ENCODE measurements around the gene CTAGE4.
"Not testable (repeated sequence)": the region's sequence is repeated elsewhere in the genome, so short reads cannot be mapped to it uniquely, and the experiment has no call there.

GRCh38 chr7:144179165-144179479 is 4.1 kb upstream of the CTAGE4 start:
- TF ChIP-seq, protein P1, sequence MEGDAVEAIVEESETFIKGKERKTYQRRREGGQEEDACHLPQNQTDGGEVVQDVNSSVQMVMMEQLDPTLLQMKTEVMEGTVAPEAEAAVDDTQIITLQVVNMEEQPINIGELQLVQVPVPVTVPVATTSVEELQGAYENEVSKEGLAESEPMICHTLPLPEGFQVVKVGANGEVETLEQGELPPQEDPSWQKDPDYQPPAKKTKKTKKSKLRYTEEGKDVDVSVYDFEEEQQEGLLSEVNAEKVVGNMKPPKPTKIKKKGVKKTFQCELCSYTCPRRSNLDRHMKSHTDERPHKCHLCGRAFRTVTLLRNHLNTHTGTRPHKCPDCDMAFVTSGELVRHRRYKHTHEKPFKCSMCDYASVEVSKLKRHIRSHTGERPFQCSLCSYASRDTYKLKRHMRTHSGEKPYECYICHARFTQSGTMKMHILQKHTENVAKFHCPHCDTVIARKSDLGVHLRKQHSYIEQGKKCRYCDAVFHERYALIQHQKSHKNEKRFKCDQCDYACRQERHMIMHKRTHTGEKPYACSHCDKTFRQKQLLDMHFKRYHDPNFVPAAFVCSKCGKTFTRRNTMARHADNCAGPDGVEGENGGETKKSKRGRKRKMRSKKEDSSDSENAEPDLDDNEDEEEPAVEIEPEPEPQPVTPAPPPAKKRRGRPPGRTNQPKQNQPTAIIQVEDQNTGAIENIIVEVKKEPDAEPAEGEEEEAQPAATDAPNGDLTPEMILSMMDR (conservative IDR thresholded peaks at IDR 0.05): not testable (repeated sequence)
- not testable (repeated sequence) for TF ChIP-seq EZH2 (IDR thresholded peaks at IDR 0.05; ENCODE audit: low read depth)
